HepG2 (cell line): Measurements from ENCODE around the gene ADAMTSL3. TPM values are rescaled to one million over a fixed set of nuclear protein-coding genes. Genes with fewer than 3 reads are reported as not detected.

Source experiments
- ATAC-seq: fragments of 200-7000 bp; cut with Tn5 transposase; 3 replicates; pipeline ENCODE4 v1.9.1; 2020; ENCODE audit warnings: mild to moderate bottlenecking, moderate library complexity
- BruUV-seq: library from RNA; stranded (reverse); fragments of 400-500 nt; replicated peaks from 2 replicates; lab custom pipeline; 2021; lab: Mats Ljungman, UMichigan
- CTCF ChIA-PET: fragments of 300-600 bp; formaldehyde crosslinking; extraction: SDS; loops from one replicate; lab custom pipeline; 2021; ENCODE audit warnings: low total read pairs, inconsistent platforms, low intra/inter-chr PET ratio; lab: Yijun Ruan, JAX
- POLR2A ChIA-PET: fragments of 350-600 bp; sonication (Branson Sonifier 250); formaldehyde crosslinking; loops from one replicate; lab custom pipeline; 2020; ENCODE audit warnings: antibody characterized with exemption, inconsistent platforms; lab: Yijun Ruan, JAX
- DNase-seq: peaks from one replicate; pipeline ENCODE4 v3.0.0-alpha.2; 2015; ENCODE audit warnings: low spot score
- FAIRE-seq: peaks from 3 replicates; lab custom pipeline; 2011; peaks lifted over from hg19 to GRCh38; lab: Jason Lieb, UNC
- H2AFZ ChIP-seq: one replicate; pipeline ENCODE4 v1.6.1; 2011; ENCODE audit warnings: low read length, inconsistent platforms
- H3K27ac ChIP-seq: fragments of 300-600 bp; 3 replicates; pipeline ENCODE4 v1.8.0; 2011; ENCODE audit warnings: mixed run types, mild to moderate bottlenecking, mixed read lengths, low read length, inconsistent platforms; ENCODE audit not compliant: insufficient read depth; ENCODE audit errors: extremely low read length
- H3K27me3 ChIP-seq, 2 experiments: fragments of 200-600 bp in 1 of 2; 2 replicates in 1 of 2; 3 replicates in 1 of 2; pipeline versions ENCODE4 v1.6.0 to v1.8.0; 2011; ENCODE audit warnings: low read length in 2 of 2, mild to moderate bottlenecking in 2 of 2, moderate library complexity in 2 of 2, inconsistent platforms in 1 of 2; ENCODE audit not compliant: insufficient read depth in 2 of 2, control insufficient read depth in 1 of 2
- H3K36me3 ChIP-seq, 2 experiments: fragments of 200-600 bp in 1 of 2; replicated peaks in 1 of 2; 2 replicates in 1 of 2; 3 replicates in 1 of 2; pipeline versions ENCODE4 v1.5.1 to v1.8.0; 2011; ENCODE audit warnings: low read length in 2 of 2, inconsistent platforms in 1 of 2; ENCODE audit not compliant: insufficient read depth in 2 of 2, control insufficient read depth in 1 of 2
- H3K4me1 ChIP-seq: 2 replicates; pipeline ENCODE4 v1.5.1; 2012; ENCODE audit warnings: low read length, inconsistent platforms; ENCODE audit not compliant: insufficient read depth
- H3K4me2 ChIP-seq: 2 replicates; pipeline ENCODE4 v1.6.0; 2011; ENCODE audit warnings: low read depth, low read length, inconsistent platforms
- H3K4me3 ChIP-seq, 3 experiments: fragments of 200-600 bp in 1 of 3; sonication (generic), shearing (Covaris generic) in 1 of 3; replicated peaks in 1 of 3; 2 replicates each; pipeline ENCODE4 v1.5.1; 2011 to 2016; ENCODE audit warnings: low read length in 3 of 3, inconsistent platforms in 2 of 3, low read depth in 2 of 3, mild to moderate bottlenecking in 2 of 3, control low read depth in 1 of 3, mixed read lengths in 1 of 3; ENCODE audit not compliant: insufficient read depth in 1 of 3
- H3K79me2 ChIP-seq: one replicate; pipeline ENCODE4 v1.6.1; 2011; ENCODE audit warnings: low read length, inconsistent platforms; ENCODE audit not compliant: insufficient read depth
- H3K9ac ChIP-seq: 2 replicates; pipeline ENCODE4 v1.6.0; 2011; ENCODE audit warnings: mild to moderate bottlenecking, low read depth, low read length, inconsistent platforms; ENCODE audit not compliant: insufficient read depth
- H3K9me3 ChIP-seq: 2 replicates; pipeline ENCODE4 v1.5.1; 2012; ENCODE audit warnings: mild to moderate bottlenecking, low read length
- H4K20me1 ChIP-seq: 2 replicates; pipeline ENCODE4 v1.6.0; 2011; ENCODE audit warnings: inconsistent platforms, mild to moderate bottlenecking, low read length, moderate library complexity; ENCODE audit not compliant: insufficient read depth
- FOXM1 ChIP-seq: sonication (generic); formaldehyde crosslinking; IDR thresholded peaks from 2 replicates; pipeline ENCODE4 v1.5.0; 2020; ENCODE audit warnings: missing genetic modification reagents
- PRDM10 ChIP-seq: sonication (generic); formaldehyde crosslinking; IDR thresholded peaks from 2 replicates; pipeline ENCODE4 v1.4.0; 2020; ENCODE audit warnings: low read depth, missing genetic modification reagents
- TMF1 ChIP-seq: sonication (generic); formaldehyde crosslinking; IDR thresholded peaks from 2 replicates; pipeline ENCODE4 v1.8.1; 2022; ENCODE audit warnings: low read depth, missing genetic modification reagents
- ZBTB7A ChIP-seq: sonication (generic); formaldehyde crosslinking; IDR thresholded peaks from 2 replicates; pipeline ENCODE4 v1.8.0; 2022; ENCODE audit warnings: mild to moderate bottlenecking, missing genetic modification reagents
- ZBTB8A ChIP-seq: sonication (generic); formaldehyde crosslinking; IDR thresholded peaks from 2 replicates; pipeline ENCODE4 v1.4.0; 2020; ENCODE audit warnings: mild to moderate bottlenecking, low read depth, missing genetic modification reagents, borderline replicate concordance
- ZNF720 ChIP-seq: sonication (generic); formaldehyde crosslinking; IDR thresholded peaks from 2 replicates; pipeline ENCODE4 v1.4.0; 2020; ENCODE audit warnings: missing genetic modification reagents
- ZNF724P ChIP-seq: sonication (generic); formaldehyde crosslinking; IDR thresholded peaks from 2 replicates; pipeline ENCODE4 v1.8.0; 2022; ENCODE audit warnings: missing genetic modification reagents, borderline replicate concordance
- ZNF737 ChIP-seq: sonication (generic); formaldehyde crosslinking; IDR thresholded peaks from 2 replicates; pipeline ENCODE4 v1.5.0; 2020; ENCODE audit warnings: missing genetic modification reagents, mild to moderate bottlenecking, borderline replicate concordance
- ZNF770 ChIP-seq: sonication (generic); formaldehyde crosslinking; IDR thresholded peaks from 2 replicates; pipeline ENCODE4 v1.5.0; 2020; ENCODE audit warnings: mild to moderate bottlenecking, missing genetic modification reagents
- ZNF839 ChIP-seq: sonication (generic); formaldehyde crosslinking; IDR thresholded peaks from 2 replicates; pipeline ENCODE4 v1.4.0; 2020; ENCODE audit warnings: missing genetic modification reagents, mild to moderate bottlenecking, borderline replicate concordance
- WGBS: methylation state at CpG from one replicate; pipeline ENCODE4 v1.1.6; 2017; ENCODE audit warnings: low lambda C conversion rate; 5-methylcytosine and 5-hydroxymethylcytosine counted together
- in situ Hi-C: cut with HindIII; loops from 2 replicates; pipeline ENCODE4 v1.10.0; 2017; ENCODE audit warnings: low pct_unique_long_range_greater_than_20kb; ENCODE audit not compliant: extremely low pct_ligation_motif_present
- intact Hi-C: fragments of 100-400 bp; cut with micrococcal nuclease; formaldehyde crosslinking; loops from one replicate; pipeline ENCODE4 v1.10.0; 2022; ENCODE audit not compliant: unreplicated experiment
- polyA plus RNA-seq, 8 experiments: library from polyadenylated mRNA; depleted of rRNA in 3 of 8; stranded (reverse) in 7 of 8; unstranded in 1 of 8; fragments of >200 nt; fragmentation: Illumina TruSeq in 4 of 8; extraction: Trizol in 4 of 8; gene quantifications; 2 replicates each; pipeline versions ENCODE4 v1.2.1 to v1.2.3, GENCODE V29; 2011 to 2016; ENCODE audit warnings: low read depth in 4 of 8, missing spikeins in 1 of 8, mixed read lengths in 1 of 8; ENCODE audit not compliant: insufficient read depth in 1 of 8
- total RNA-seq, 5 experiments: library from RNA; depleted of rRNA; stranded (reverse); fragments of >200 nt; fragmentation: Illumina TruSeq; extraction: Trizol; gene quantifications; 2 replicates each; pipeline ENCODE4 v1.2.3, GENCODE V29; 2016; ENCODE audit warnings: low read depth in 1 of 5
- TF ChIP-seq, protein P1 (sequence below): sonication (generic); formaldehyde crosslinking; IDR thresholded peaks from 2 replicates; pipeline ENCODE4 v1.5.1; 2020; ENCODE audit warnings: mild to moderate bottlenecking, moderate library complexity, missing genetic modification reagents
- TF ChIP-seq, protein P2 (sequence below): sonication (generic); formaldehyde crosslinking; IDR thresholded peaks from 2 replicates; pipeline ENCODE4 v1.4.0; 2020; ENCODE audit warnings: mild to moderate bottlenecking, missing genetic modification reagents, borderline replicate concordance

Gene ADAMTSL3
- total and polyA plus RNA-seq, 2 of the 13 experiments (the other 11 are each of a cell fraction or from before 2014, with no cell fraction given) = 0.04 to 0.09 TPM

DNA sequence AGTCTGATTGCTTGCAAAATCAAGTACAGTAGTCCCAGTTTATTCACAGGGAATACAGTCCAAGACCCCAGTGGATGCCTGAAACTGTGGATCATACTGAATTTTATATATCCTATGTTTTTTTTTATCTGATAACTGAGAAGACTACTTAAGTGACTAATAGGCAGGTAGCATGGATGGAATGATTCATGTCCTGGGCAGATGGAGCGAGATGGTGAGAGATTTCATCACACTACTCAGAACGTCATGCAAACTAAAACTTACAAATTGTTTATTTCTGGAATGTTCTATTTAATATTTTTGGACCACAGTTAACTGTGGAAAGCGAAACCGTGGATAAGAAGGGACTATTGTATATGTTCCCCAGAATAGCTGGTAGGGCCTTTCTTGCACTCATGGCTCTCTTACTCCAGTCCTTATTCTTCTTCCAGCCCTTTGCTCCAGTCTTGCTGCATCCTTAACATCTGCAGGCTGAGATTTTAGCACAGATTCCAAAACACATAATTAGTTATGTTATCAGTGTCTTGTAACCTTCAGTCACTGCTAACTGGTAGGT is 290.0 kb downstream of the ADAMTSL3 start:
- H3K4me3 ChIP-seq = no peak overlapping the region
- TF ChIP-seq ZNF724P (CRISPR knock-in tag) = no peak
- TF ChIP-seq, protein P1, sequence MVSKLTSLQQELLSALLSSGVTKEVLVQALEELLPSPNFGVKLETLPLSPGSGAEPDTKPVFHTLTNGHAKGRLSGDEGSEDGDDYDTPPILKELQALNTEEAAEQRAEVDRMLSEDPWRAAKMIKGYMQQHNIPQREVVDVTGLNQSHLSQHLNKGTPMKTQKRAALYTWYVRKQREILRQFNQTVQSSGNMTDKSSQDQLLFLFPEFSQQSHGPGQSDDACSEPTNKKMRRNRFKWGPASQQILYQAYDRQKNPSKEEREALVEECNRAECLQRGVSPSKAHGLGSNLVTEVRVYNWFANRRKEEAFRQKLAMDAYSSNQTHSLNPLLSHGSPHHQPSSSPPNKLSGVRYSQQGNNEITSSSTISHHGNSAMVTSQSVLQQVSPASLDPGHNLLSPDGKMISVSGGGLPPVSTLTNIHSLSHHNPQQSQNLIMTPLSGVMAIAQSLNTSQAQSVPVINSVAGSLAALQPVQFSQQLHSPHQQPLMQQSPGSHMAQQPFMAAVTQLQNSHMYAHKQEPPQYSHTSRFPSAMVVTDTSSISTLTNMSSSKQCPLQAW (CRISPR knock-in tag) = no peak
- TF ChIP-seq ZNF720 (CRISPR knock-in tag) = no peak
- TF ChIP-seq ZNF770 (CRISPR knock-in tag) = no peak
- TF ChIP-seq TMF1 (CRISPR knock-in tag) = no peak
- TF ChIP-seq ZNF737 (CRISPR knock-in tag) = no peak
- no peak for TF ChIP-seq FOXM1 (CRISPR knock-in tag)
- TF ChIP-seq, protein P2, sequence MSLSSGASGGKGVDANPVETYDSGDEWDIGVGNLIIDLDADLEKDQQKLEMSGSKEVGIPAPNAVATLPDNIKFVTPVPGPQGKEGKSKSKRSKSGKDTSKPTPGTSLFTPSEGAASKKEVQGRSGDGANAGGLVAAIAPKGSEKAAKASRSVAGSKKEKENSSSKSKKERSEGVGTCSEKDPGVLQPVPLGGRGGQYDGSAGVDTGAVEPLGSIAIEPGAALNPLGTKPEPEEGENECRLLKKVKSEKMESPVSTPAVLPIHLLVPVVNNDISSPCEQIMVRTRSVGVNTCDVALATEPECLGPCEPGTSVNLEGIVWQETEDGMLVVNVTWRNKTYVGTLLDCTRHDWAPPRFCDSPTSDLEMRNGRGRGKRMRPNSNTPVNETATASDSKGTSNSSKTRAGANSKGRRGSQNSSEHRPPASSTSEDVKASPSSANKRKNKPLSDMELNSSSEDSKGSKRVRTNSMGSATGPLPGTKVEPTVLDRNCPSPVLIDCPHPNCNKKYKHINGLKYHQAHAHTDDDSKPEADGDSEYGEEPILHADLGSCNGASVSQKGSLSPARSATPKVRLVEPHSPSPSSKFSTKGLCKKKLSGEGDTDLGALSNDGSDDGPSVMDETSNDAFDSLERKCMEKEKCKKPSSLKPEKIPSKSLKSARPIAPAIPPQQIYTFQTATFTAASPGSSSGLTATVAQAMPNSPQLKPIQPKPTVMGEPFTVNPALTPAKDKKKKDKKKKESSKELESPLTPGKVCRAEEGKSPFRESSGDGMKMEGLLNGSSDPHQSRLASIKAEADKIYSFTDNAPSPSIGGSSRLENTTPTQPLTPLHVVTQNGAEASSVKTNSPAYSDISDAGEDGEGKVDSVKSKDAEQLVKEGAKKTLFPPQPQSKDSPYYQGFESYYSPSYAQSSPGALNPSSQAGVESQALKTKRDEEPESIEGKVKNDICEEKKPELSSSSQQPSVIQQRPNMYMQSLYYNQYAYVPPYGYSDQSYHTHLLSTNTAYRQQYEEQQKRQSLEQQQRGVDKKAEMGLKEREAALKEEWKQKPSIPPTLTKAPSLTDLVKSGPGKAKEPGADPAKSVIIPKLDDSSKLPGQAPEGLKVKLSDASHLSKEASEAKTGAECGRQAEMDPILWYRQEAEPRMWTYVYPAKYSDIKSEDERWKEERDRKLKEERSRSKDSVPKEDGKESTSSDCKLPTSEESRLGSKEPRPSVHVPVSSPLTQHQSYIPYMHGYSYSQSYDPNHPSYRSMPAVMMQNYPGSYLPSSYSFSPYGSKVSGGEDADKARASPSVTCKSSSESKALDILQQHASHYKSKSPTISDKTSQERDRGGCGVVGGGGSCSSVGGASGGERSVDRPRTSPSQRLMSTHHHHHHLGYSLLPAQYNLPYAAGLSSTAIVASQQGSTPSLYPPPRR (CRISPR knock-in tag) = no peak
- TF ChIP-seq ZNF839 (CRISPR knock-in tag) = no peak
- no peak for TF ChIP-seq PRDM10 (CRISPR knock-in tag)
- no peak for TF ChIP-seq ZBTB8A (CRISPR knock-in tag)
- no peak for TF ChIP-seq ZBTB7A (CRISPR knock-in tag)
- H3K36me3 ChIP-seq = no peaks in the 10 kb centered on the region
- no peak overlapping the region for H3K9ac ChIP-seq
- ChIA-PET POLR2A (no interaction called here), CTCF (no interaction called here)
- DNase-seq (no peak), FAIRE-seq (no peak), ATAC-seq (no peak)
- WGBS = 2% methylated on average over 4 of the region's 4 CpGs
- H3K4me2 ChIP-seq = no peak overlapping the region
- H3K79me2 ChIP-seq = no peaks in the 10 kb centered on the region
- in situ Hi-C loops = no loop called here
- H3K9me3 ChIP-seq = no peaks in the 10 kb centered on the region
- no peak overlapping the region for H3K27ac ChIP-seq
- no peaks in the 10 kb centered on the region for H3K27me3 ChIP-seq
- intact Hi-C loops = no loop called here
- H2AFZ ChIP-seq = no peak overlapping the region
- no TSS peak for BruUV-seq
- no peaks in the 10 kb centered on the region for H4K20me1 ChIP-seq
- no peaks in the 10 kb centered on the region for H3K4me1 ChIP-seq
